Right lobe of liver (tissue), 6 donors: ENCODE results near the gene PCBD2. TPM values are rescaled to one million over a fixed set of nuclear protein-coding genes. Genes with fewer than 3 reads are reported as not detected.
A peak's percentile ranks its signal among the peaks of the same experiment; 100 is the strongest.

Experiments used
- ATAC-seq, 4 donors: fragments of 200-7000 bp; cut with Tn5 transposase; one replicate each; pipeline ENCODE4 v1.9.1; 2020; ENCODE audit warnings: mild to moderate bottlenecking in 4 of 4, moderate library complexity in 4 of 4
- DNase-seq, 3 donors: peaks; one replicate each; pipeline ENCODE4 v3.0.0-alpha.2; 2020
- H3K27ac ChIP-seq, 3 donors: fragments of 200-600 bp; one replicate each; pipeline ENCODE4 v1.8.0; 2022
- H3K27me3 ChIP-seq, 2 donors: fragments of 200-600 bp; one replicate each; pipeline ENCODE4 v1.8.0; 2022
- H3K36me3 ChIP-seq, 4 donors: fragments of 200-600 bp; sonication (generic) in 1 of 4; one replicate each; pipeline versions ENCODE4 v1.5.1 to v1.8.0; 2017 to 2022; ENCODE audit warnings: control low read depth in 1 of 4
- H3K4me1 ChIP-seq, 4 donors: fragments of 200-600 bp; sonication (generic) in 1 of 4; one replicate each; pipeline versions ENCODE4 v1.5.1 to v1.8.0; 2017 to 2022; ENCODE audit warnings: control low read depth in 1 of 4
- H3K4me3 ChIP-seq, 3 donors: fragments of 200-600 bp; one replicate each; pipeline ENCODE4 v1.8.0; 2022
- H3K9me3 ChIP-seq, 4 donors: fragments of 200-600 bp; sonication (generic) in 1 of 4; one replicate each; pipeline versions ENCODE4 v1.5.1 to v1.8.0; 2017 to 2022; ENCODE audit warnings: control low read depth in 1 of 4
- CTCF ChIP-seq, 4 donors: fragments of 200-600 bp in 3 of 4; fragments of 450-650 bp in 1 of 4; IDR thresholded peaks; one replicate each; pipeline versions ENCODE4 v1.5.1 to v1.8.0; 2016 to 2022; ENCODE audit warnings: antibody characterized with exemption in 4 of 4, mild to moderate bottlenecking in 2 of 4
- POLR2A ChIP-seq: fragments of 450-650 bp; IDR thresholded peaks from one replicate; pipeline ENCODE4 v1.6.1; 2017; ENCODE audit warnings: antibody characterized with exemption, mild to moderate bottlenecking
- WGBS: methylation state at CpG from one replicate; pipeline ENCODE4 v1.1.6; 2018; ENCODE audit warnings: low coverage, low lambda C conversion rate; ENCODE audit not compliant: insufficient coverage; ENCODE audit errors: missing lambda C conversion rate; 5-methylcytosine and 5-hydroxymethylcytosine counted together
- intact Hi-C, 2 donors: fragments of 100-400 bp; cut with DNase I; formaldehyde crosslinking; loops; one replicate each; pipeline versions ENCODE4 v1.11.2 to v1.14.1; 2022
- total RNA-seq, 6 experiments: library from RNA; depleted of rRNA in 2 of 6; stranded (reverse); fragments of >200 nt in 2 of 6; fragmentation: NEBNext Ultra II Directional in 3 of 6; extraction: Animal tissue kit (Norgen Biotek cat#: 25700) in 3 of 6; gene quantifications; one replicate each; pipeline versions ENCODE4 v1.1.0 to v1.2.4, GENCODE V29; 2016 to 2023
- donor health status: DM: no; HTN: yes; CAD: no.
- donor health status: DM: no; HTN: no; CAD: no.
- donor health status: DM: no; HTN: no; CAD: no.
- donor health status: DM: no; HTN: yes; CAD: no.
- donor health status: DM: no; HTN: yes; CAD: no.

Gene PCBD2
- total RNA-seq, 6 experiments from 2014 or later: 4.9 to 11.9 (median 10.8) TPM

- ATAC-seq: peak; percentile 33 to 73 (median 48)
- intact Hi-C loops: no loop called here
Observed at GRCh38 chr5:134957920-134958608, 53.1 kb downstream of the PCBD2 start.

DNA sequence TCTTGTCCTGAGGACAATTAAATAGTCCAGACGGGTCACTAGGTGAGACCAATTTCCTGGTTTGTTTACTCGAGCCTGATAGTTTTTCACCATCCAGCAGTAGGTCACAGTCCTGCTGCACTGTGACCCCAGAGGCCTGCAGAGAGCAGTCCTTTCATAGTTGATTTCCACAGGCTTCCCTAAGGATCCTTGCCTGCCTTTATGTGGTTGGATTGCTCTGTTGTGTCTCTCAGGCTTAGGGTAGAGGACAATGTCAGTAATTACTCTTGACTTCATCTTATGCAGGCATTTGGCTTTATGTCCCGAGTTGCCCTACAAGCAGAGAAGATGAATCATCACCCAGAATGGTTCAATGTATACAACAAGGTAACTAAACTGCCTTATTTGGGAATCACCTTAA lies 53.8 kb downstream of the PCBD2 start:
- DNase-seq (peak in 2 of 3 donors; percentile 29 to 60), ATAC-seq (peak; percentile 99 to 100 (median 100))
- H3K36me3 ChIP-seq: peaks cover 0 to 7% (median 4%) of the 10 kb centered on the region in 4 donors
- H3K4me3 ChIP-seq: no peak overlapping the region
- 27% methylated on average over 3 of the region's 3 CpGs for WGBS
- H3K27ac ChIP-seq: no peak overlapping the region
- intact Hi-C loops: no loop called here
- peaks cover 0 to 16% (median 6%) of the 10 kb centered on the region in 4 donors for H3K4me1 ChIP-seq
- H3K27me3 ChIP-seq: no peaks in the 10 kb centered on the region
- TF ChIP-seq CTCF (IDR thresholded peaks at IDR 0.05) (peak in 2 of 4 donors; percentile 8 to 16), POLR2A (no peak)
- no peaks in the 10 kb centered on the region for H3K9me3 ChIP-seq

More at GRCh38 chr5:134957920-134958608, 53.1 kb downstream of the PCBD2 start:
- H3K9me3 ChIP-seq: no peaks in the 10 kb centered on the region
- TF ChIP-seq POLR2A: no peak
- TF ChIP-seq CTCF (IDR thresholded peaks at IDR 0.05): no peak
- DNase-seq: no peak
- 53% methylated on average over 4 of the region's 4 CpGs for WGBS
- H3K27me3 ChIP-seq: no peaks in the 10 kb centered on the region
- no peak overlapping the region for H3K4me3 ChIP-seq
- H3K27ac ChIP-seq: no peak overlapping the region
- peaks cover 0 to 16% (median 6%) of the 10 kb centered on the region in 4 donors for H3K4me1 ChIP-seq
- peaks cover 0 to 7% (median 4%) of the 10 kb centered on the region in 4 donors for H3K36me3 ChIP-seq

GRCh38 chr5:134963098-134963497 lies 58.2 kb downstream of the PCBD2 start:
- ATAC-seq: no peak
- Histone ChIP-seq H3K4me3 (no peak overlapping the region), H3K27me3 (no peaks in the 10 kb centered on the region), H3K9me3 (no peaks in the 10 kb centered on the region), H3K4me1 (peaks cover 0 to 11% (median 5%) of the 10 kb centered on the region in 4 donors), H3K36me3 (peaks cover 0 to 7% (median 4%) of the 10 kb centered on the region in 4 donors), H3K27ac (no peak overlapping the region)
- intact Hi-C loops: no loop called here
- TF ChIP-seq CTCF (IDR thresholded peaks at IDR 0.05) (no peak), POLR2A (no peak)
- no peak for DNase-seq

DNA sequence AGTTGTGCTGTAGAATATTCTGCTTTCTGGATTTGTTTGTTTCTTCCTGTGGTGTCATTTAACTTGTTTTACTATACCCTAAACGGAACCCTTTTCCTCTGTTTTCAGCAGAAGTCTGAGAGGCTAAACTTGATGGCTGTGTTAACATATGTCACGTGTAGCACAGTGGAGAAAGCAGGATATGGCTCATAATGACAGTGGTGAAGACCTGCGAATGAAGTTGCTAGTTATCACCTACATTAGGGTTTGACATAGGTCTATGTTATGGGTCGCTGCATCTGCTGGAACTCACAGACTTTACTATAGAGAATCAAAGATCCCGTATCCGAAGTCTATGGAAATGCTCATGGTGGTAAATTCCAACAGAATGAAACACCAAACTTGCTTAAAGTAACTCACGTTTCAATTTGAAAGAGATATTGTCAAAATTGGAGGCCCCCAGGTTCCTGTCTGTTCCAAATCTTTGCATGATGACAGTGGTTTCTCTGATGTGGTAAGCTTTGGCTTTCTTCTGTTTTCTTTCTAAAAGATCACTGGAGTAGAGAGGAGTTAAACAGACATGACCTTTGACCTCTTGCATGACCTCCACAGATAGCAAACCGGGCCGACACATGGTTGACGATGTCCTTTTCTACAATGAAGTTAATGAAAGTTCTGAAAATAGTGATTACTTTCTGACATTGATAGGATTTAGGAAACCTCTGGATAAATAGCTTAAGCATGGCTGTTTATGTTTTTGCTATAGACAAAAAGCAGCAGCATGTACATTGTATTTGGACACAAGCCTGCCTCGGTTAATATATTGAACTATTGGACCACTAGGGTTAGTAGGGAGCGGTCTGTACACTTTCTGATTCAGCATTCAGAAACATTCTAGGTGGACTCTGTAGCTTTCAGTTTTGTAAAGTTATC lies 59.7 kb downstream of the PCBD2 start:
- Histone ChIP-seq H3K27ac (no peak overlapping the region), H3K9me3 (no peaks in the 10 kb centered on the region), H3K4me1 (no peaks in the 10 kb centered on the region), H3K27me3 (no peaks in the 10 kb centered on the region), H3K4me3 (no peak overlapping the region), H3K36me3 (peaks cover 0 to 7% (median 4%) of the 10 kb centered on the region in 4 donors)
- DNase-seq: no peak
- intact Hi-C loops: no loop called here
- no peak for TF ChIP-seq POLR2A
- no peak for TF ChIP-seq CTCF (IDR thresholded peaks at IDR 0.05)
- no peak for ATAC-seq
- WGBS: 73% methylated on average over 11 of the region's 12 CpGs
